Activated naive CD4-positive, alpha-beta T cell treated with Interleukin-2 at 50 U/mL for 16 hours (primary cell): ENCODE data around the gene PLCB1.
"Not testable (repeated sequence)": the region's sequence is repeated elsewhere in the genome, so short reads cannot be mapped to it uniquely, and the experiment has no call there.

Experiments used
- DNase-seq: peaks from one replicate; pipeline ENCODE4 v3.0.0-alpha.2; 2020

The PLCB1 gene

DNA sequence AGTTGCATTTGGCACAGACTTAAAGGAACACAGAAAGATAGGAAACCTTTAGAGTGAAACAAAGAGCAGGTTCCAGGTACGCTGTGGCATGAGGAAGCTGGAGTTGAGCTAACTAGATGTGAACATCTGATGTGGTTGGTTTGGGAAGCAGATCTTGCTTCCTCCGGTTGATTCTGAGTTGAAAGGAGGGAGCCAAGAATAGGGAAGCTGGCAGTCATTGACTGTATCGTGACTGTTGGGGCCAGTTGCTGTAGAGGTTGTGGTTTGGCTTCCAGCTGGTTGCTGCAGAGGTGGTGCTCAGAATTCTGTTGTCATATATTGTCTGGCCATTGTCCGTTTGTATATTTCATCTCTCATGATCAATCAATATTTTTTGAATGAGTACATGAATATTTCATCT lies 325.9 kb downstream of the PLCB1 start:
- no peak for DNase-seq

DNA sequence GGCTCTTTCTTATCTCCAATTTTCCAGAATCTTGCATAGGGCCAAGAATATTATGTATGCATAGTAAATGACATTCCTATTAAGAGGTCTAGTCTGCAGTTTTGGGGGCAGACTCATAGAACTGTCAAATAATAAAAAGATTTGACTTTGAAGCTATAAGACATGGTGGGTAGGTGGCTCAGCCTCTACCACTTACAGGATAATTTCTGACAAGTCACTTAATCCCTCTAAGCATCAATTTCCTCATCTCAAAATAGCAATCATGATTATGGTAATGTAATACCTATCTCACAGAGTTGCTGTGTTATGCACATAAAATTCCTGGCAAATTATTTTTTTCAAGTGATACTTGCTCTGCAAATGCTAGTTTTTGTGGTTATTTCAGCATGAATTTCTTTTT lies 329.1 kb downstream of the PLCB1 start:
- DNase-seq, result no peak

DNA sequence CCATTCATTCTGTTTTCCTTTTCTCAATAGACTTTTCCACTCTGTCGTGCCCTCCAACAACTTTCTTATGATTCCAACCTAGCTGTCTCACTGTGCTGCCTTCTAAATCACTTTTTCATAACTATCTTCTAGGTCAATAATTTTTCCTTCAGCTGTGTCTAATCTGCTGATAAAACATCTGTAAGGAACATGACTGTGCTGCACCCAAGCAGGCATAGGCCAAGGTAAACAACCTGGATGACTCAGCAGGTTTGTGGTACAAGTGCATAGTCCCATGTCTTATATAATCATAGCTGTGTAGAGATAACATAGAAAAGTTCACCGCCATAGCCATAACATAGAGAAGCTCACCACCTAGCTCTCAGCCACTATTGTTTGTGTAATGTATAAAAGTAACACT lies 332.3 kb downstream of the PLCB1 start:
- no peak for DNase-seq

DNA sequence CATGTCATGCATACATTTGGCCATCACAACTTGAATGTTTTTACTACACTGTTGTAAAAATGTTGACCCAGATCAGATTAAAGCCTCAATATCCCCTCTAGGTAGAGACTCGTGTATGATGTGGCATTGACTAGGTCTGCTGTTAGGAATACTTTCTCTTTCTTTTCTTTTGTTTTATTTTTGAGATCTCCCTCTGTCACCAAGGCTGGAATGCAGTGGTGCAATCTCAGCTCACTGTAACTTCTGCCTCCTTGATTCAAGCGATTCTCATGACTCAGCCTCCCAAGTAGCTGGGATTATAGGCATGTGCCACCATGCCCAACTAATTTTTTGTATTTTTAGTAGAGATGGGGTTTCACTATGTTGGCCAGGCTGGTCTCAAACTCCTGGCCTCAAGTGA lies 334.7 kb downstream of the PLCB1 start:
- not testable (repeated sequence) for DNase-seq

- no peak for DNase-seq
Measured at GRCh38 chr20:8470156-8470555, 338.1 kb downstream of the PLCB1 start.

GRCh38 chr20:8471465-8471864 lies 339.4 kb downstream of the PLCB1 start:
- no peak for DNase-seq

- DNase-seq, result no peak
Measured at GRCh38 chr20:8473459-8473858, 341.4 kb downstream of the PLCB1 start.

DNA sequence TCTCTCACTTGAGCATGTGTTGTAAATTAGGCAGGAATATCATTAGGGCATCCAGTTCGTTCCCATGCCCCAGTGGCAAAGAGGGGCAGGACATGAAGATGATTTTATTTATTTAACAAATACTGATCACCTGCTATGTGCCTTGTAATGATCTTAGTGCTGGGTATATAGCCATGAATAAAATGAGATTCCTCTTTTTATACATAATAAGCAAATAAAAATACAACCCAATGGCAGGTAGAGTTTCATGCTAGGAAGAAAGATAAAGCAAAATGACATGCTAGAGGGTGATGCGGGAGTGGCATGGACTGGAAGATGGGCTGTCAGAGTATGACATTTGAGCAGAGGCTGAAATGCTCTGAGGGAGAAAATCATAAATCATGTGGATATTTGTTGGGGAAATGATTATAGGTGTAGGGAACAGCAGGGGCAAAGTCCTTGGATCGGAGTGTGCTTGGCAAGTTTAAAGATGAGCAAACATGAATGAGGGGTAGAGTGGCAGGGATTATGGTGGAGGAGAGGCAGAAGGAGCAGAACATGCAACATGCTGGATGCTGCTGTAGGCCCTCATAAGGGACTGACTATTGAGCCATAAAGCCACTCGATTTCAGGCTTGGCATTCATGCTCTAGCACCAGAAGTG lies 342.1 kb downstream of the PLCB1 start:
- DNase-seq, result no peak

DNA sequence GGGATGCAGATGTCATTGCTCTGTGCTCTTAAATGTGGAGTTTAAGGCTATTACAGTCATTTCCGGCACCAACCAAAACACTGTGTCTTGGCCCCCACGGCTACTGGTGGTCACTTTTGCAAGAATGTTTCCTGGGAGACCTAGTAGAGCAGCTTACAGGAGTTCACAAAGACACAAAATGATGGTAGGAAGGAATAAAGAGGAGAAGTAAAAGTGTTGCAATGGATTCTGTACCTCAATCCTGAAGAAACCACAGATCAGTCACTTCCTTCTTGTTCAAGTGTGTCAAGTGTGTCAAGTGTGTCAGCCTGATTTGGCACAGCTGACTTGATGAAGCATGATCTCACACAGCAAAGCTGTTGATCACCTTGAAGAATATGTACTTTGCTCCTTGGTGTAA lies 344.0 kb downstream of the PLCB1 start:
- no peak for DNase-seq

GRCh38 chr20:8480597-8480996 lies 348.5 kb downstream of the PLCB1 start:
- no peak for DNase-seq

DNA sequence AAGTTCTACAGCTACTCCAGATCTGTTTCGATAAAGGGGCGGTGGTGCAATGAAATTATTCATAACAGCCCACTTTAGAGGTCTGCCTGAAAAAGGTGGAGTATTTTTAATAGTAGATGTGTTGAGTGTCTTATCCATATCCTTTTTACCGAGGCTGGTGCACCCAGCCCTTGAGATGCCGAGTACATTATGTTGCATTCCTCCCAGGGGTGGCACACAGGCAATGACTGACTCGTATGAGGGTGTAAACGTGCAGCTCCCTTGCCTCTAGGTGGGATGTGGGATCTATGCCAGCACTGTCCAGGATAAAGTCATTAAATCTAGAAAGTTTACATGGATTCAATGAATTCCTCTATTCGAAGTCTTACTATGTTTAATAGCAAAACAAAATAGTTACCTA lies 355.6 kb downstream of the PLCB1 start:
- DNase-seq, result no peak

DNA sequence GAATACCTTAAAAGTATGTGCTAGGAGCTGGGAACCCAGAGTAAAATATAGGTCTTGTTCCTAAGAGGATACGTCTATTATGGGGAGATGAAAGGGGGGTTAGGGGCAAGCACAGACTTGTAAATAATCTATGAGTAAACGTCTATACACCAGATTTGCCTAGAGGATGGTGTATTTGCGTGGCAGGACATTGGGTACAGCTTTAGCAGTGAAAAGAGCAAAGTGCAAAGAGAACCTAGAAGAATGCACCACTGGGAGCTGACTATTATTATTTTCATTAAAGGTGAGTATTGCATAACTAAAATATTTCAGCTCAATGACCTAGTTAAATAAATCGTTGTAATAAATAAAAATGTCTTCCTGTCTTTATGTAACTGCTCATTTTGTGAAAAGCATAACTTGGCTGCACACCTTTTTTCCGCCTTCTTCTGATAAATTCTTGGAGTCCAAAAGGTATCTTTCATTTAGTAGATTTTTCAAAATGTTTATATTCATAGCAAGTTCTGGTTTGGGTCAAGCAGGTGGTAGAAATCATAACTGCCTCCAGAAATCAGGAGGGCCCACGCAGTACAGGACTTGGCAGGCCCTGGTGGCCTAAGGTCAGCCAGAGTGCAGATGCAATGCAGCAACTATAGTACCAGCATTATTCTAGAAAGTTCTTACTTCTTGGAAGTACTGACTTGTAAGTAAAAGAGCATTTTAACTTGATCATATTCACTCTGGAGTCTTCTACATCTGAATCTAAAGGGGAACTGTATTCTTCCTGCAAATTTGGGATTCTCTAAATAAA lies 357.2 kb downstream of the PLCB1 start:
- DNase-seq, result no peak

GRCh38 chr20:8490076-8490830 lies 358.2 kb downstream of the PLCB1 start:
- DNase-seq, result no peak

DNA sequence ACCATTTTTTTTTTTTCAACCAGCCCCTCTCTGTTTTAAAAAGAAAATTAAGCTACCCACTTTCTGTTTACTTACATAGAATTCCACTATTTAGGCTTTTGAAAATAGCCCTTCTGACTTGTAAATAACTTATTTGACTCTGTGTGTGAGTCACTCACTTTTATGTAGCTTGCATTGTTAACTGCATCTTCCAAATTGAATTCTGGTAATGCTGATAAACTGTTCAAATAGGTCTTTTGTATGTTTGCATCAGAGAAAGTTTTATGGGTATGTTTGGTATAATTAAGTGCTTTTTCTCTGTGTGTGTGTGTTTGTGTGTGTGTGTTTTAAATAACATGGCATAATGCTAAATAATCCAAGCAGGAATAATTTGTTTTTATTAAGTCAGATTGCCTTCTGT lies 360.1 kb downstream of the PLCB1 start:
- no peak for DNase-seq

DNA sequence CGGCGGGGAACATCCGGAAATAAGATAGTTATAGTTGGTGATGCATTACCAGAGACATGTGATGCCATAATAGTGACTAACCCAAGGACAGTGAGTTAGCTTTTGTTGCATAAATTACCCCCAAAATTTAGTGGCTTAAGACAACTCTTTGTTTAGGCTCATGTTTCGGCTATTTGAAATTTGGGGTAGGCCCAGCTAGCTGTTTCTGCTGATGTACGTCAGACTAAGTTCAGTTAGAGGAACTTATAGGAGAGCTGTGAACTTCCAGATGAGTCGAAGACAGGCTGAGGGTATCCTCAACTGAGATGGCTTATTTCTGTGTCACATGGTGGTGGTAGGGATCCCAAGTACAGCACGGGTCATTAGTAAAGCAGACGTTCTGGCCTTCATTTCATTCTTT lies 366.5 kb downstream of the PLCB1 start:
- DNase-seq, result no peak

DNA sequence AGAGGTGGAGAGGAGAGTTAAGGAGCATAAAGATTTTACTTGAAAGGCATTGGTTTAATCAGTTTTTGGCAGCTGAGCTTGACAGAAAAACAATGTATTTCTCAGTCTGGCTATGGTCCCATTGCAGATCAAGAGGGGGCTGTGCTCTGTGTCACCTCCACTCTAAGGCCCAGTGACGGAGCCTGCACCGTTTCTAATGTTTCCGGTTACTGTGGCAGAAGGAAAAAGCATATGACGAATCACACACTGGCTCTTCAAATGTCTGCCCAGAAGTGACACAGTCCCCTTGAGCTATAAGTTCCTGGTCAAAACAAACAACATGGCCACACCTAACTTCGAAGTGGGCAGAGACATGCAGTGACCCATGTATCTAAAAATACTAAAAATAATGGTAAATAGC lies 372.0 kb downstream of the PLCB1 start:
- no peak for DNase-seq

- DNase-seq, result no peak
Measured at GRCh38 chr20:8505476-8506200, 373.6 kb downstream of the PLCB1 start.

DNA sequence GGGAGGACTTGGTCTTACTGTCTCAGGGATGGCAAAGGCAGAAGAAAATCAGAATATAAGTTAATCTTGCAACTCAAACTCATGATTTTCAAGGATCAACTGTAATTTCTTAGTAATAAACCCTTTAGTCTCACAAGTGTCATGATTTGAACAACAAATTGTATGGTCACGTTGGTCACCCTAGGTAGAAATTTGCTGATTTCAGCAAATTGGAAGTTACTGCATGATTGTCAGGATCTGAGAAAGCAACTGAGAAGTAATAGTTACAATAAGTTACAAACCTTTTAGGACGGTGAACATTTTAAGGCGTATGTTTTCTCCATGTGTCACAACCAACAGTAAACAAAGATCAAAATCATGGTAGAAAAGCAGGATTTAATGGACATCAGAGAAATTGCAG lies 375.2 kb downstream of the PLCB1 start:
- DNase-seq, result no peak

- DNase-seq, result no peak
Measured at GRCh38 chr20:8509809-8510208, 377.7 kb downstream of the PLCB1 start.

GRCh38 chr20:8510808-8511207 lies 378.7 kb downstream of the PLCB1 start:
- no peak for DNase-seq

DNA sequence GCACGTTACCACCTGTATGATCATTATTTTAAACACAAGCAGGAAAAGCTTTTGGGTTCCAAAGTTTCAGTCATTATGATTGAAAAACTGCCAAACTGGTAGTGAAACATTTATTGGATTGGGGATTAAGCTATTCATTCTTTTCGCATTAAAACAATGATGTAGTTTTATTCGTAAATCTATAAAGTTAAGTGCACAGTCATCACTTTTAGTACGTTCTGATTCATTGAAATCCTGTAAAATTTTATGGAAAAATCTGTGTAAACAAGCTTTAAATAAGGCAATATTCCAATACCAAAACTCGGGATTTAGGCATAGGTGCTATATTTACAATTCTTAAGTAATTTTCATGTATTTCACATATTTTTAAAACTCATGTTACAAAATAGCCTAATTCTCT lies 379.9 kb downstream of the PLCB1 start:
- DNase-seq, result no peak

DNA sequence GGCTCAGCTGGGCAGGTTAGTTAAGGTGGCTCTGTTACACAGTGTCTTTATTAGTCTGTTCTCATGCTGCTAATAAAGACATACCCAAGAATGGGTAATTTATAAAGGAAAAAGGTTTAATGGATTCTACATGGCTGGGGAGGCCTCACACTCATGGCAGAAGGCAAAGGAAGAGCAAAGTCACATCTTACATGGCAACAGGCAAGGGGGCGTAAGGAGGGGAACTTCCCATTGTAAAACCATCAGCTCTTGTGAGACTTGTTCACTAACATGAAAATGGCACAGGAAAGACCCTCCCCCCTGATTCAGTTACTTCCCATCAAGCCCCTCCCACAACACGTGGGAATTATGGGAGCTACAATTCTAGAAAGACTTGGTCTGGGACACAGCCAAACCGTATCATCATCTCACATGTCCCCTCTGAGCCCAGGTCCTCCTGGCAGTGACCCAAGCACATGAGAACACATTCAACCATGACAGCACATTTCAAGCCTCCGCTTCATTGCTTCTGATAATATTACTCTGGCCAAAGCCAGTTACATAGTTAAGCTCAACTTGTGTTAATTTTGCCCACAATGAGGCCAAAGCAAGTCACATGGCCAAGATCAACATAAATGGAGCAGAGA lies 383.9 kb downstream of the PLCB1 start:
- no peak for DNase-seq

- no peak for DNase-seq
Measured at GRCh38 chr20:8518878-8519277, 386.8 kb downstream of the PLCB1 start.
